Astrocyte (in vitro differentiated cells and primary cell): ENCODE measurements around the gene MUC3A.

Experiments
- EZH2 ChIP-seq: IDR thresholded peaks from 2 replicates; pipeline ENCODE4 v1.6.1; 2012; ENCODE audit warnings: mild to moderate bottlenecking, low read length, inconsistent platforms; ENCODE audit not compliant: insufficient read depth
- TF ChIP-seq, protein P1 (sequence below): IDR thresholded peaks from 2 replicates; pipeline ENCODE4 v1.5.1; 2011; ENCODE audit warnings: low read depth, mild to moderate bottlenecking, inconsistent platforms, low read length, moderate library complexity; ENCODE audit not compliant: insufficient read depth

GRCh38 chr7:100949933-100950443 lies 654 bp downstream of the MUC3A start:
- TF ChIP-seq, protein P1, sequence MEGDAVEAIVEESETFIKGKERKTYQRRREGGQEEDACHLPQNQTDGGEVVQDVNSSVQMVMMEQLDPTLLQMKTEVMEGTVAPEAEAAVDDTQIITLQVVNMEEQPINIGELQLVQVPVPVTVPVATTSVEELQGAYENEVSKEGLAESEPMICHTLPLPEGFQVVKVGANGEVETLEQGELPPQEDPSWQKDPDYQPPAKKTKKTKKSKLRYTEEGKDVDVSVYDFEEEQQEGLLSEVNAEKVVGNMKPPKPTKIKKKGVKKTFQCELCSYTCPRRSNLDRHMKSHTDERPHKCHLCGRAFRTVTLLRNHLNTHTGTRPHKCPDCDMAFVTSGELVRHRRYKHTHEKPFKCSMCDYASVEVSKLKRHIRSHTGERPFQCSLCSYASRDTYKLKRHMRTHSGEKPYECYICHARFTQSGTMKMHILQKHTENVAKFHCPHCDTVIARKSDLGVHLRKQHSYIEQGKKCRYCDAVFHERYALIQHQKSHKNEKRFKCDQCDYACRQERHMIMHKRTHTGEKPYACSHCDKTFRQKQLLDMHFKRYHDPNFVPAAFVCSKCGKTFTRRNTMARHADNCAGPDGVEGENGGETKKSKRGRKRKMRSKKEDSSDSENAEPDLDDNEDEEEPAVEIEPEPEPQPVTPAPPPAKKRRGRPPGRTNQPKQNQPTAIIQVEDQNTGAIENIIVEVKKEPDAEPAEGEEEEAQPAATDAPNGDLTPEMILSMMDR = no peak
- no peak for TF ChIP-seq EZH2
